ENCODE results near the gene ZC3HAV1.
"Not testable (repeated sequence)": the region's sequence is repeated elsewhere in the genome, so short reads cannot be mapped to it uniquely, and the experiment has no call there.

ZC3HAV1 gene

GRCh38 chr7:139109188-139109982, at the start of gene ZC3HAV1:
TSS of gene ZC3HAV1 (minus strand) at chr7:139109720. CDS start at chr7:139109331, 389 bp downstream.
- DNase-seq (ENCODE audit: low spot score), result peak; percentile 88

- peak; percentile 38 for DNase-seq (ENCODE audit: low spot score)
These were observed 44.3 kb upstream of the ZC3HAV1 start for GRCh38 chr7:139153832-139154231.

- DNase-seq (ENCODE audit: low spot score), result no peak
These were observed 42.6 kb upstream of the ZC3HAV1 start for GRCh38 chr7:139152149-139152548.

DNA sequence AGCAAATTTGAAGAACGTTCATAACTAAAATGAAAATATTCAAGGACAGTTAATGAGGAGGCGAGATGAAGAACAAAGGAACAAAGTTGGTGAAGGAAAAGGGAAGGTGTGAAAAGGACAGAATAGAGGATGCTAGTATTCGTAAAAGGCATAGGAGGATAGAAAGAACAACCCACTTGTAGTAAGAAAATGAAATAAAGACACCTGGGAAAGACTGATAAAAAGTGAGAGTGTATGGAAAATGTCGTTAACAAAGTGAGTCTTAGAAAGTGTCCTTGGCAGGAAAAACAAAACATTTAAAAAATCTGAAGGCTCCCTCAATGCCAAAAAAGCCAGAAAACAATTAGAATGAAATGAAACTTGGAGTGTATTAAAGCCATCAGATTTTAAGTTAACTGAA, 29.6 kb upstream of the ZC3HAV1 start:
- DNase-seq (ENCODE audit: low spot score), result no peak

DNA sequence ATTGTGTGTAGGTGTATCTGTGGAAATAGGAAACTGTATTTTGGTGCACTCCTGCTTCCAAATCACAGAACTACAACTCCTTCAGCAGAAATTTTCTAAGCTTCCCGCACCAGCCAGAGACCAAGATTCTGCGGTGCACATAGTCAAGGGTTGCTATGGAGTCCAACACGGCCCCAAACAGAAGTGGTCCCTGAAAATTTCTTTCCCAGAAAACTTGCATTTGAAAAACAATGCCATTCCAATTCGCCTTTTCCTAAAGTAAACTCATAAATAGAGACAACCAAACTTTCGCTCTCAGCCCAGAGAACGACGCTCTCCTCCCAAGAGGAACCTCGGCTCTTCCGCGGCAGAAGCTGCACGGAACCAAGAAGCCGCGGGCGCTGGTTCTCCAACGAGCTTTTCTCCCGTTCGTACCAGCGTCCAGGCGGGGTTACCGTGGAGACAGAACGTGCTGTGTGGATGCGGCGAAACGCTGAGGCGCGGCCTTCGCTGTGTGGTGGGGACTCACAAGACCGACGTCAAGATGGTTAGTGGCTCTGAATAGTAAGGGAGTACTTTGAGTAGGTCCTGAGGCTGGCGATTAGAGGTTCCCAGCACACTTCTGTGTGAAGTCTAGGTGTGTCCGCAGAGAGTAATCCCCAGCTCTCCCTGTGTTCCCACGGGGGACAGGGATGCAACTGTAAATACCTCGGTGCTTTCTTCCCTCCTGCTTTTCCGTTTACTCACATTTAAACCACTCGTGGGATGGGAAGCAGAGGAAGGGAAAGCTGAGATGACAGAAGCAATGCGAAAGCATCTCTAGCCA, 24.0 kb upstream of the ZC3HAV1 start:
- peak; percentile 99 for DNase-seq (ENCODE audit: low spot score)

DNA sequence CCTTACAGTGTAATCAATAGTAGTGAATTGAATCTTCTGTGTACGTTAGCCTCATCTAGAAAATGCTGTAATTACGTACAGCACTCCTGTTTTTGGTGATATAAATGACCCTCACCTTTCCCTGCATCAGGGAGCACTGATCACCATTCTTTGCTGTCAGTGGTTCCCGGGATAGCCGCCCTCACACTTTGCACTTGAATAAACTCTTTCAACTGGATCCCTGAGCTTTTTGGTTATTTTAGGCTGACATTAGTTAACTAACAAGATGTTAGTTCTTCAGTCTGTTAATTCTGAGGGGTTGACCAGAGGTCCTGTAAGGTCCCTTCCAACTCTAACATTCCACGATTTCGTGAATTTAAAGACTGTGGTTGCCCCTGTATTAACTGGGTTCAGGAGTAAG, 23.4 kb upstream of the ZC3HAV1 start:
- DNase-seq (ENCODE audit: low spot score), result no peak

DNA sequence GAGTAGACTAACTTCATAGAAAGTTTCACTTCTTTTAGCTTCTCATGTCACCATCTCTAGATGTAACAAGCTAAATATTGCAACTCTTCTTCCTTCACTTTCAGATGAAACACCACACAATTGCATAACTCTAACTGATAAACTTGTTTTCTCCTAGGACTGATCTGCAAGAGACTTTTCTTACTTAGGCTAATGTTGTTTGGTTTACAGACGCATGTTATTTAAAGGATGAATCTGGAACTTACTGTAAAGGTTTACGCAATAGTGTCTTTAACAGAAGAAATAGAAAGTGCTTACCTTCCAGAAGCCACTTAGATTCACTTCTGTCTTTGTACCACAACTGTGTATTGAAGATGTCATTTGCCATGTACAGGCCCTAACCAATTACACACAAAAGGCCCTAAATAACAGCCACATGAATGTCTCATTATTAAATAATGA, 22.1 kb upstream of the ZC3HAV1 start:
- DNase-seq (ENCODE audit: low spot score), result no peak

DNA sequence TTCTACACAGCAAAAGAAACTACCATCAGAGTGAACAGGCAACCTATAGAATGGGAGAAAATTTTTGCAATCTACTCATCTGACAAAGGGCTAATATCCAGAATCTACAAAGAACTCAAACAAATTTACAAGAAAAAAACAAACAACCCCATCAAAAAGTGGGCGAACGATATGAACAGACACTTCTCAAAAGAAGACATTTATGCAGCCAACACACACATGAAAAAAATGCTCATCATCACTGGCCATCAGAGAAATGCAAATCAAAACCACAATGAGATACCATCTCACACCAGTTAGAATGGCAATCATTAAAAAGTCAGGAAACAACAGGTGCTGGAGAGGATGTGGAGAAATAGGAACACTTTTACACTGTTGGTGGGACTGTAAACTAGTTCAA, 20.3 kb upstream of the ZC3HAV1 start:
- not testable (repeated sequence) for DNase-seq (ENCODE audit: low spot score)

- DNase-seq (ENCODE audit: low spot score), result no peak
These were observed 18.1 kb upstream of the ZC3HAV1 start for GRCh38 chr7:139127648-139128047.

- no peak for DNase-seq (ENCODE audit: low spot score)
These were observed 16.1 kb upstream of the ZC3HAV1 start for GRCh38 chr7:139125657-139126056.

DNA sequence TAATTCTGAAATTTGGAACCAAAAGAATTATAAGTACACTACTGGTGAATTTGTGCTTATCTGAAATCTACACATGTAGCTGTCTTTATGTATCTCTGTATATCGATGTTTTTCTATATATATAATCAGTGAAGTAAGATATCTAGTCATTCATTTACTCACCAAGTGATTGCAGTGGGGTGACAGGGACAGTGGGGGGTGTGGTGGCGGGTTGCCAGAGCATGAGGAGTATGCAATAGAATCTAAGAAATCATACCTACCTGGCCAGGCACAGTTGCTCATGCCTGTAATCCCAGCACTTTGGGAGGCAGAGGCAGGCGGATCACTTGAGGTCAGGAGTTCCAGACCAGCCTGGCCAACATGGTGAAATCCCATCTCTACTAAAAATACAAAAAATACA, 15.5 kb upstream of the ZC3HAV1 start:
- DNase-seq (ENCODE audit: low spot score), result not testable (repeated sequence)

DNA sequence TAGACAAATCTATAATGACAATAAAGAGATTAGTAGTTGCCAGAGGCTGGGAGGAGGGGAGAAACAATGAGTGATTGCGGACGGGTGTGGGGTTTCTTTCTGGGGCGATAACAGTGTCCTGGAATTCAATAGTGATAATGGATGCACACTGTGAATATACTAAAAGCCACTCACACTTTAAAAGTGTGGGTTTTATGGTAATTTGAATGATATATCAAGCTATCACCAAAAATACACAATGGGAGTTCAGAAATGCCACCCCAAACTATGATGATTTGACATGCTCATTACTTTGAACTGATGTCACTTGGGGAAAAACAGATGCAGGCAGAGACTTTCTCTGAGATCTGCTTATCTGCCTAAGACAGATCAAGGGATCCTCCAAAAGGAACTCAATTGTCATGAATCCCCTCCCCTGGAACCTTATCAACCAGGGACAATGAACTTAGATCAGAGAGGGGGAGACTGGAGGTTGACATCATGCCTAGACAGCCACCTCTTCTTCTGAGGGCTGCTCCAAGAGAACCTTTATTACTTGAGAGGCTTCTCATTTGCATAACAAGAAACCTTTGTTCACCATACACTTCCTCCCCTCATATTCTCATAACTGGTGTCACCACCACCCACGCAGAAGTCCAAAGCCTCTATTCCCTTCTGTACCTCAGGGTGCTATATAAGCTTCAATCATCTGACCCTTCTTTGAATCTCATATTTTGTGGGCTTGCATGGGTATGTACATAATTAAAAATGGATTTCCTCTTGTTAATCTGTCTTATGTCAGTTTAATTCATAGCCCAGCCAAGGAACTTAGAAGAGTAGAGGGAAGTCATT, 14.8 kb upstream of the ZC3HAV1 start:
- no peak for DNase-seq (ENCODE audit: low spot score)

DNA sequence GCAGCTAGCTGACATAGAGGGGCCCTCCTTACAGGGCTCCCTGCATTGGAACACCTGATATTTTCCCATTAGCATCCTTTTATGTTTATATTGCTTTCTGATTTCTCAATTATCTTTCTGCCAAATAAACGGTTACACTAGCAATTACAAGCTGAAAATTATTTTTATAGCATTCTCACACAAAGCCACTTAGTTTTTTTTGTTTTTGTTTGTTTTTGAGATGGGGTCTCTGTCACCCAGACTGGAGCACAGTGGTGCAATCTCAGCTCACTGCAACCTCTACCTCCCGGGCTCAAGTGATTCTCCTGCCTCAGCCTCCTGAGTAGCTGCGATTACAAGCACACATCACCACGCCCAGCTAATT, 9.9 kb upstream of the ZC3HAV1 start:
- no peak for DNase-seq (ENCODE audit: low spot score)

GRCh38 chr7:139118805-139119485, 9.4 kb upstream of the ZC3HAV1 start:
- no peak for DNase-seq (ENCODE audit: low spot score)

- DNase-seq (ENCODE audit: low spot score), result no peak
These were observed 8.8 kb upstream of the ZC3HAV1 start for GRCh38 chr7:139118234-139118804.

DNA sequence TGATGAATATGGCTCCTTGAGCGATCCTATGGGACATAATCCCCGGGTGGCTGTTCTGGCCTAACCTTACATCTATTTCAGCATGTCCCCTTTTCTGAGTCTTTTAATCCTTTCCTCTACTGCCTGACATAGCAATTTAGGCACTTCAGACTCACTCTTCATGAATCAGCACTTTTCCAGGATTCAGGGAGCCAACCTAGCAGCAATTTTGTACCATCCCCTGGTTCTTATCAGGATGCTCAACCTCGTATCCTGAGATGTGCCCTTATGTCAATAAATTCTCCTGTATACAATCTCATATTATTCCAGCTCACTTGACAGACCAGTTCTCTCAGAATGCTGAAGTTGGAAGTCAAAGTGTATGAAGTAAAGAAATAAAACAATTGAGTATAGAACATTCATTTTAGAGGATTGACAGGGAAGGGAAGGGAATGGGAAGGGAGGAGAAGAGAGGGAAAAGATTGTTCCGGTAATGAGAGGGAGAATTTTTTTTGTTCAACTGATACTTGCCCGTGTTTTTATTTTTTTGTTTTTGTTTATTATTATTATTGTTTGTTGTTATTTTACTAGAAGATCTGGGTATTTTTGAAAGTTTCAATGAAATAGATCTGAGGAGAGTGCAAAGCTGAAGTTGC, 8.2 kb upstream of the ZC3HAV1 start:
- no peak for DNase-seq (ENCODE audit: low spot score)

GRCh38 chr7:139116999-139117398, 7.5 kb upstream of the ZC3HAV1 start:
- DNase-seq (ENCODE audit: low spot score), result no peak

DNA sequence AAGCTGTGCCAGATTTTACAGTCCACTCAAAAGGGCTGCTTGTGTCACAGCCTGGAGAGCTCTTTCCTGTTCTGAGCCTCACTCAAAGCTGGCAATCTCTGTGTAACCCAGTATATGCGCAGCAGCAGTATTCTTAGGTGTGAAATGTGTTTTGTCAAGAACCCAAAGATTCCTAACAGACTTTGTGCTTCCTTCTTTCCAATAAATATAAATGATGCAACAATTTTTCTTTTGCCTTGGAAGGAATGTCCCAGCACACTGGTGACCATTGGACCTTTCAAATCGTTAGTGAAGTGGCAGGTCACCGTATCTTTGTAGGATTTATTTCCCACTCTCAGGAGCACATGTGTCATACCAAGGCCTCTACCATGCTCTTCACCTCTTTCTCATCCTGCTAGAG, 5.6 kb upstream of the ZC3HAV1 start:
- DNase-seq (ENCODE audit: low spot score), result no peak

DNA sequence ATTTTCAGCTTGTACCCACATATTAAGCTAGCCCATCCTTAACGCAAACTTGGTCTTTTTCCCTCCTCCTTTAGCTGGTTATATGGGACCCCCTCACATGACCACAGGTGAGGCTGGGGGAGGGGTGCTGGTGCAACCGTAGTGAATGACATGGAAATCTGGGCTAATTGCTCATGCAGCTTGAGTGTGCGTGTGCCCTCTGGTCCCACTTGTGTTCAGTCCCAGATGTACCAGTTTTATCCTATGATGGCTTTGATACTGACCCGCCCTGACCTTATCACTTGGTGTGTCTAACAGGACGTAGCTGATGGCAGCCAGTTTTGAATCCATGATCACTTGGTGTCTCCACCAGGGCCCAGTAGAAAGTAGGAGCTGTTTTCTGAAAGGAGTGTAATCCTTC, 5.1 kb upstream of the ZC3HAV1 start:
- DNase-seq (ENCODE audit: low spot score), result no peak

- no peak for DNase-seq (ENCODE audit: low spot score)
These were observed 4.5 kb upstream of the ZC3HAV1 start for GRCh38 chr7:139114018-139114417.

DNA sequence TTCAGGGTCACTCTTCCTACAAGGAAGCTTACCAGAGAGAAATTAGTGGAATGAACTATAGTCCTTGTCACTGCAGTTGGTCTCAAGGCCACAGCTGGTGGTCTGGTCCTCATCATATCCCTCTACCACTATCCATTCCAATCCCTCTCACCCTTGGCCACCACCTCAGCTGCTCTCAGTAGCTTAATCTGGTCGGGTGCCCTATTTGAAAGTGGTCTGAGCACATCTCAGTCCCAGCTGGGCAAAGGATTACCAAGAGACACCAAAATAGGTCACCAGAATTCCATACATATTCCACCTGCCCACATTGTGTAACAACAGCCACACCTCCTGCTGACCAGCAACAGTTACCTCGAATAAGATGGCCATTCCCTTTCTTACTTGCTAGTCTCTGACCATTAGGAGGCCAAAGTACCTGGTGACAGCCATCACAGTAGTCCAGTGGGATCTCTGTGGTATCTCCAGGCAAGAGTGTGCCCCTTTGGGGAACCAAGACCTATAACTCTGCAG, 3.3 kb upstream of the ZC3HAV1 start:
- no peak for DNase-seq (ENCODE audit: low spot score)
